ENCODE results near the gene TECPR2.

DNA sequence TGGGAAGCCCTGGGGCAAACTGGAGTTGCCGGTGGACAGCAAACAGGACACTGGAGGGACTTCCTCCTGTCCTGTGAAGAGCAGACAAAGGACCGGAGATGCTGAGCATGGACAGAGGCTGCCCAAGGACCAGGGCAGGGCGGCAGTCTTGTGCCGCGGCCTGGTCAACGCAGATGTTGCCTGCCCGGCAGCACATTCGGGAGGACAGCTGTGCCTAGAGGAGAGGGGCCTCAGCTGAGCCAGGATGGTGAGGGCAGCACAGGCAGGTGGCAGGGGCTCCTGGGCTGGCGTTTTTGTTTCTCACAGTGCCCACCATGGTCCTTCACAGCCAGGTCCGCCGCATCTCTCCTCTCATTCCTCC is 133.6 kb downstream of the TECPR2 start:
- TF ChIP-seq POLR2A (IDR thresholded peaks at IDR 0.05), result no peak
- TF ChIP-seq, protein P1, sequence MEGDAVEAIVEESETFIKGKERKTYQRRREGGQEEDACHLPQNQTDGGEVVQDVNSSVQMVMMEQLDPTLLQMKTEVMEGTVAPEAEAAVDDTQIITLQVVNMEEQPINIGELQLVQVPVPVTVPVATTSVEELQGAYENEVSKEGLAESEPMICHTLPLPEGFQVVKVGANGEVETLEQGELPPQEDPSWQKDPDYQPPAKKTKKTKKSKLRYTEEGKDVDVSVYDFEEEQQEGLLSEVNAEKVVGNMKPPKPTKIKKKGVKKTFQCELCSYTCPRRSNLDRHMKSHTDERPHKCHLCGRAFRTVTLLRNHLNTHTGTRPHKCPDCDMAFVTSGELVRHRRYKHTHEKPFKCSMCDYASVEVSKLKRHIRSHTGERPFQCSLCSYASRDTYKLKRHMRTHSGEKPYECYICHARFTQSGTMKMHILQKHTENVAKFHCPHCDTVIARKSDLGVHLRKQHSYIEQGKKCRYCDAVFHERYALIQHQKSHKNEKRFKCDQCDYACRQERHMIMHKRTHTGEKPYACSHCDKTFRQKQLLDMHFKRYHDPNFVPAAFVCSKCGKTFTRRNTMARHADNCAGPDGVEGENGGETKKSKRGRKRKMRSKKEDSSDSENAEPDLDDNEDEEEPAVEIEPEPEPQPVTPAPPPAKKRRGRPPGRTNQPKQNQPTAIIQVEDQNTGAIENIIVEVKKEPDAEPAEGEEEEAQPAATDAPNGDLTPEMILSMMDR (IDR thresholded peaks at IDR 0.05), result no peak

All from body of pancreas (tissue), 4 donors.